ENCODE results near the gene RACGAP1.
A peak's percentile ranks its signal among the peaks of the same experiment; 100 is the strongest.

Gene RACGAP1

GRCh38 chr12:49954863-49955830 lies 70.1 kb downstream of the RACGAP1 start:
- no peak for DNase-seq (ENCODE audit: low spot score)

- no peak for DNase-seq (ENCODE audit: low spot score)
Observed at GRCh38 chr12:49953961-49954846, 71.1 kb downstream of the RACGAP1 start.

GRCh38 chr12:49953151-49953550 lies 72.1 kb downstream of the RACGAP1 start:
- no peak for DNase-seq (ENCODE audit: low spot score)

GRCh38 chr12:49952391-49953055 lies 72.8 kb downstream of the RACGAP1 start:
- DNase-seq (ENCODE audit: low spot score), result no peak

GRCh38 chr12:49951411-49952240 lies 73.7 kb downstream of the RACGAP1 start:
- no peak for DNase-seq (ENCODE audit: low spot score)

GRCh38 chr12:49950273-49951251 lies 74.7 kb downstream of the RACGAP1 start, which contains the start of gene AQP2:
TSS of gene AQP2 (plus strand) at chr12:49950737. CDS start at chr12:49950831, 94 bp downstream.
- DNase-seq (ENCODE audit: low spot score), result peak; percentile 53

GRCh38 chr12:49949866-49950265 lies 75.4 kb downstream of the RACGAP1 start:
- no peak for DNase-seq (ENCODE audit: low spot score)

GRCh38 chr12:49948866-49949845 lies 76.1 kb downstream of the RACGAP1 start:
- DNase-seq (ENCODE audit: low spot score), result no peak

- no peak for DNase-seq (ENCODE audit: low spot score)
Observed at GRCh38 chr12:49947593-49948226, 77.6 kb downstream of the RACGAP1 start.

GRCh38 chr12:49946497-49946896 lies 78.8 kb downstream of the RACGAP1 start:
- no peak for DNase-seq (ENCODE audit: low spot score)

GRCh38 chr12:49946086-49946485 lies 79.2 kb downstream of the RACGAP1 start:
- DNase-seq (ENCODE audit: low spot score), result no peak

- peak; percentile 86 for DNase-seq (ENCODE audit: low spot score)
Observed at GRCh38 chr12:49945394-49946080, 79.8 kb downstream of the RACGAP1 start.

- DNase-seq (ENCODE audit: low spot score), result no peak
Observed at GRCh38 chr12:49944718-49945117, 80.6 kb downstream of the RACGAP1 start.

GRCh38 chr12:49944046-49944445 lies 81.2 kb downstream of the RACGAP1 start:
- DNase-seq (ENCODE audit: low spot score), result no peak

- DNase-seq (ENCODE audit: low spot score), result no peak
Observed at GRCh38 chr12:49943625-49943960, 81.7 kb downstream of the RACGAP1 start.

GRCh38 chr12:49942921-49943624 lies 82.2 kb downstream of the RACGAP1 start:
- peak; percentile 50 for DNase-seq (ENCODE audit: low spot score)

GRCh38 chr12:49942512-49942893 lies 82.8 kb downstream of the RACGAP1 start:
- DNase-seq (ENCODE audit: low spot score), result no peak
